ENCODE measurements around the gene GPR171.
A peak's percentile ranks its signal among the peaks of the same experiment; 100 is the strongest.
"Not testable (repeated sequence)": the region's sequence is repeated elsewhere in the genome, so short reads cannot be mapped to it uniquely, and the experiment has no call there.

GPR171 gene

GRCh38 chr3:151203051-151203420 is at the start of gene GPR171:
Gene GPR171, minus strand, starts transcription at chr3:151203216. Its CDS starts 3,830 bp downstream, at chr3:151199386.
- DNase-seq: peak; percentile 82

GRCh38 chr3:151248772-151249337 is 45.8 kb upstream of the GPR171 start:
- no peak for DNase-seq

- not testable (repeated sequence) for DNase-seq
Measured at GRCh38 chr3:151242006-151242405, 39.0 kb upstream of the GPR171 start.

- no peak for DNase-seq
Measured at GRCh38 chr3:151236736-151237135, 33.7 kb upstream of the GPR171 start.

GRCh38 chr3:151236316-151236715 is 33.3 kb upstream of the GPR171 start:
- no peak for DNase-seq

- no peak for DNase-seq
Measured at GRCh38 chr3:151234825-151235224, 31.8 kb upstream of the GPR171 start.

GRCh38 chr3:151232991-151233390 is 30.0 kb upstream of the GPR171 start:
- DNase-seq: no peak

GRCh38 chr3:151232403-151232802 is 29.4 kb upstream of the GPR171 start:
- not testable (repeated sequence) for DNase-seq

GRCh38 chr3:151230646-151231045 is 27.6 kb upstream of the GPR171 start:
- peak; percentile 31 for DNase-seq

- DNase-seq: no peak
Measured at GRCh38 chr3:151228666-151229040, 25.6 kb upstream of the GPR171 start.

GRCh38 chr3:151227807-151228665 is 25.0 kb upstream of the GPR171 start:
- peak; percentile 86 for DNase-seq

- DNase-seq: no peak
Measured at GRCh38 chr3:151227266-151227806, 24.3 kb upstream of the GPR171 start.

GRCh38 chr3:151226825-151227224 is 23.8 kb upstream of the GPR171 start:
- no peak for DNase-seq

GRCh38 chr3:151226088-151226563 is 23.1 kb upstream of the GPR171 start:
- no peak for DNase-seq

GRCh38 chr3:151225040-151225975 is 22.3 kb upstream of the GPR171 start:
- DNase-seq: no peak

- DNase-seq: no peak
Measured at GRCh38 chr3:151224268-151224866, 21.4 kb upstream of the GPR171 start.

GRCh38 chr3:151219056-151219455 is 16.0 kb upstream of the GPR171 start:
- DNase-seq: no peak

GRCh38 chr3:151218136-151218535 is 15.1 kb upstream of the GPR171 start:
- DNase-seq: no peak

GRCh38 chr3:151216641-151217607 is 13.9 kb upstream of the GPR171 start:
- no peak for DNase-seq

GRCh38 chr3:151214459-151214858 is 11.4 kb upstream of the GPR171 start:
- no peak for DNase-seq

- DNase-seq: no peak
Measured at GRCh38 chr3:151213881-151214280, 10.9 kb upstream of the GPR171 start.

Data from CD4-positive, alpha-beta T cell treated with Interleukin-10 for 1 hour (primary cell).